ENCODE results near the gene NFIX.

Gene NFIX

DNA sequence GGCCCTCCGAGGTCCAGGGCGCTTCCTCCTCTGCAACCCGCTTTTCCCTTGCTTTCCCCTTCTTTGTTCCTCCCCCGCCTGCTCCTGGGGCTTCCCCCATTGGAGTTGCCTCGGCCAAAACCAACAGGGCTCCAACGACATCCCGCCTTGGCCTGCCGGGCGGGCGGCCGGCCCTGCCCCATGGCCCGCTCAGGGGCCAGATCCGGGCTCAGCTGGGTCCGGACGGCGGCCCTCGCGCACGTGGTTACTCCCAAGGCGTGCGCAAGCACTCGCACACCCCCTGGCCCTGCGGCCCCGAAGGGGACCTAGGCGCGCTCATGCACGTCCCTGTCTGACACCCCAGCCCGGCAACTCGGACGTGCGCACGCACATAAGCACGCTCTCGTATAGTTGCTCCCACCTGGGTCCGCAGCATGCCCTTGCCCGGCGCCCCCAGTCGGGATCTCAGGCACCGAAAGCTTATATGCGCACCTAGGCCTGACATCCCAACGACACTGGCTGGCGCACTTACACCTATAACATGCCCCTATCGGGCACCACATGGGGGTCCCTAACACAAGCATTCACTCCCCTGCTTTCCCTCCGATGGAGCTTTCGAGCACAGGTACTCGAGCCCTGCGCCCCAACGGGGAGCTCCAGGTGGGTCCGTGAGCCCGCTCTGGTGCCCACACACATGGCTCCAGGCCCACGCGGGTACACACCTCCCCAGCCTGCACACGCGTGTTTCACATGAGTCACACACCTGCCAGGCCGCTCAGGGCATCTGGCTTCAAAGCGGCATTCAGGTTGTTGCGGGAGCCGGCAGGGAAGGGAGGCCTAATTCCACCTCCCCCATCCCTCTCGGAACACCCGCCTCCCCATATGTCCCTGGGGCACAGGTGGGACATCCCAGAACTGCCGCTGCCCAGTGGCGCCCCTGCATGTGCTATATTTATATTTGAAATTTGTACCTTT lies 15.0 kb downstream of the NFIX start:
- no peak for DNase-seq

DNA sequence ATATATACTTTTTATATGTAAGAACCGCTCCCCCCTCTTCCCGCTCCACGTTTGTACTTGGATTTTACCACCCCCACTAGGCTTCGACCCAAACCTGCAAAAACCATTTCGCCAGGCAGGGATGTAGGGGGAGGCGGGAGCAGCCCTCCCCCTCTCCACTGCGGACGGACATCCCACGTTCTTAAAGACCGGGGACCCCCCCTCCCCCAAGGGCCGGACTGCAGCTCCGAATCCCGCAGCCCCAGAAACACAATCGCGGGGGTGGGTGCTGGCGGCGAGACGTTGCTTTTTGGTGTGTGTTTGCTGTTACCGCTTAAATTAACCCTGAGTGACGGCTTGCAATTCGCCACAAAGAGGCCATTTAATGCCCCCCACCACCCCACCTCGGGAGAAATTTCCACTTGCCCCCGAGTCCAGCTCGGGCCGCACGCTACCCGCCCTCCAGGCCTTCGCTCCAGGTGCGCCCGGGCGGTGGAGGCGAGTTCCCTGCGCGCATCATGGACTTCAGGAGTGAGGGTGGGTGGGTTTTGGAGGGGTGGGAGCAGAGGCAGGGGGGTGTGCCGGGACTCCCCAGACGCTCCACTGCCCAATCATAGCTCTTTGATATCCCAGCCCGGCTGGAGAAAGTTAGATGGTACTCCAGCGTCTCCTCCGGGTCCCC lies 15.8 kb downstream of the NFIX start:
- DNase-seq = no peak

DNA sequence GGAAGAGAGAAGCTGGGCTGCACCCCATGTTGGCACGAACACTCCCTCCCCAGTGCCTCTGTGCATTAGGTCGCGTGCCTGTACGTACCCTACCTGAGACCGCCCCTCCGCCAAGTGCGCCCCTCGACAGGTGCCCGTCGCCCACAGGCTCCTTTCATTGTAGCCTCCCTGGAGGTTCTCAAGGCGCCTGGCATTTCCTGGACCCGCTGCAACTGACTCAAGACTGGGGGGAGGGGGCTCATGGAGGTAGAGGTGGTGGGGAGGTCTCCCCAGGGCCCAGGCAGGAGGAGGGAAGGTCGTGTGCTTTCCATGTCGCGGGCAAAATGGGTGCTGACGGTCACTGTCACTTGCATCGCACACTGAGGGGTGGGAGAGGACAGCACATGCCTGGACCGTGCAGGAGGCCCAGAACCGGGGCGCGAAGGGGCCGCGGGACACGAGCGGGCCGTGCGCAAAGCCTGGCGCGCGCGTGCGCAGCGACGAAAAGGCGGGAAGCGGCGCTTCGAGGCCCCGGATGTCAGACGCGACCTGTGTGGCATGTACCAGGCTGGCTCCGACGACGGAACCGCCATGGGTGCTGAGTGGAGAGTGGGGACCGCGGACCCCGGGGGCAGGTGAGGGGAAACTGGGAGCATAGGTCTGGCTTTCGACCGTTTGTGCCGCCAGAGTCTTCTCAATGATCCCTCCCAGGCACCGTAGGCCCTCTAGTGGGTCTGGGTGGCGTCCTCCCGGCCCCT lies 16.5 kb downstream of the NFIX start:
- DNase-seq = no peak

DNA sequence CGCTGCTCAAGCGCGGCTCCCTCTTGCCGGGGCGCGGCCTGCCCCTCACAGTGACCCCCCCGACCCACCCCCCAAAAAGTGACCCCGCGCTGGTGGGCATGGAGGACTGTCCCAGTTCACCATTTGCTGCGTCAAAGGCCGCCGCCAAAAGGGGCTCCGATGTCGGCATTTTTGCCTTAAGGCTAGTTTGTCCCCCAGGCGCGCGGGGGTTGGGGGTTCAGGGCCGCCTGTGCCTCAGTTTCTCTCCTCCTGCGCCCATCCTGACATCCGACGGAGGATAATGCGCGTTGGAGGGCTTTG lies 17.1 kb downstream of the NFIX start:
- DNase-seq = no peak

DNA sequence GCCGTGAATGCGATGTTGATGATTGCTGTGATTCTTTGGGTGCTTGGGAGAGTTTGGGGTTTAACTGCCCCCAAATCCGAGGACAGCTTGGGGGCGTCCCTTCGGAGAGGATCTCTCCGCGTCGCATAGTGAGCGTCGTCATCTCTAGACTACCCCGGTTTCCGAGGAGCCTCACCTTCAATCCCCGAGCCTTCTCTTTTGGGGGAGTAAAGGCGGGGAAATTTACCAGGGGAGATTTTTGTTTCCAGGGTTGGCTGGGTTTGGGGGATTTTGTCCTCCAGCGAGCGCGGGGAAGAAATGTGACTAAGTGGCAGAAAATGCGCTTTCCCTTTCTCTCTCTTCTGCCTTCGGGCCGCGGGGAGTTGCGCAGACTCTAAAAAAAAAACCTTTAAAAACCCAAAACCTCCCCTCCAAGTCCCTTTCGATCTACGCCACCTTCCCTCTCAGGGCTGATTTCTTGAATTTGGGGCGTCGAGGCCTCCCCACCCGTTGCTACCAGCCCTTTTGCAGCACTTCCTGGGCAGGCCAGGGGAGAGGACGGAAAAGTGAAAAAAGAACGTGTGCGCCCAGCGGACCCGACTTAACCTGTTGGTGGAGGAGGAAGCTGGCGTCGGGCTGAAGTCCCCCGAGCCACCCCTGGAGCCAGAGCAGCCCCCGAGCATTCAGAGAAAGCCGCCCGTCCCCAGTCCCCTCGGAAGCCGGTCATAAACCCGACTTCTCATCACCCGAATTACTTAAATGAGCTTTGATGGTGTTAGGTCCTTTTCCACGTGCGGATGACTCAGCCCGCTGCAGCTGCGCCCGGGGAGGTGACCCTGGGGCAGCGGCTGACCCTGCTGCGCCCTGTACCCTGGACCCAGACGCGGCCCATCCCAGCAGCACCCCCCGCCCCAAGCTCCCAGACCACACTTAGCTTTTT lies 17.7 kb downstream of the NFIX start:
- no peak for DNase-seq

DNA sequence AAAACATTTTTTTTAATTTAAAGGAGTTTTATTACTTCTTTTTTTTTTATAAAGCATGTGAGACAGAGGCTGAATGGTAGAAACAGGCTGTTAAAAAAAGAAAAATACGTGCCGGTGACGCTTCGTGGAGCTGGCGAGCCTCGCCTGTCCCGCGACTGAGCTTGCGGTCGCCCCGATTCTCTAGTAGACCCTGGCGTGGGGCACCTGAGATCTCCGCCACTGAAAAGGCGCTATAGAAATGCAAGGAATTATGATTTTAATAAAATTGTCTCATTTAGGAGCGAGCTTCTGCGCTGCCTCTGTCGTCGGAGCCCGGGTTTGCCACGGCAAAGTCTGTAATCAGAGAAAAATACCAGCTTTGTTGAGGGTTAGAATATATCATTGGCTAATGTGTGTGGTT lies 18.4 kb downstream of the NFIX start:
- no peak for DNase-seq

DNA sequence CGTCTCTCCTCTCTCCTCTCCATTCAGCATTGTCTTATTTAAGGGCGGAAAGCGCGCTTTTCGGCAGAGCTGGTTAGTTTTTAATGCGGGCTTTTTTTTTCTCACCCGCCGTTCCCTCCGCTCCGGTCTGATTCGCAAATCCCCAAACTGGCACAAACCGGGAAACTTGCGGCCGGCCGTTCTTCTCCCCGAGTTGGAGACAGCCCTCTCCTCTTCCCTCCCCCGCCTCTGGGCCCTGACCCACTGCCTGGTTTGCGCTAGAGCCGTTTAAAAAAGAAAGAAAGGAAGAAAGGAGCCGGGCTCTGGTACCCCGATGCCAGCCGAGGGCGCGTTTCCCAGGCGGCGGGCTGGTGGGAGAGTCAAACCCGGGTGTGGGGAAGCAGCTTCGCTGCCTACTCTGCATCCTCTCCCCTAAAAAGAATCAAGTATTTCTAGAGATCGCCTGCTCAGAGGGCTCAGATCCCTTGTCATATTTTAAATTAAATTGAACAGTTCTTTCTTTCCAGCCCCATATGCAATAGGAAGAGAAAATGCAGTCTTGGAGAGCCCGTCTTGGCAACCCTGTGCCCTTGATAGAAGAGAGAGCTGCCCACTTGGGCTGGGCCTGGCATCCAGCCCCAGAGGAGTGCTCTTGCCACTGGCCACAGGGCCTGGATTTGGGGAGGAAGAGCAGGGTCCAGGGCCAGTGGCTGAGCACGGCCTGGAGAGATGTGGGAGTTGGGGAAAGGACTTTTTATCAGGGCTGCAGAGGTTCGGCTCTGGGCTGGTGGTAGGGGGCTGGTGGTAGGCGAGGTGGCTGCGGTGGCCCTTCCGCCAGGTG lies 19.0 kb downstream of the NFIX start:
- DNase-seq = no peak

DNA sequence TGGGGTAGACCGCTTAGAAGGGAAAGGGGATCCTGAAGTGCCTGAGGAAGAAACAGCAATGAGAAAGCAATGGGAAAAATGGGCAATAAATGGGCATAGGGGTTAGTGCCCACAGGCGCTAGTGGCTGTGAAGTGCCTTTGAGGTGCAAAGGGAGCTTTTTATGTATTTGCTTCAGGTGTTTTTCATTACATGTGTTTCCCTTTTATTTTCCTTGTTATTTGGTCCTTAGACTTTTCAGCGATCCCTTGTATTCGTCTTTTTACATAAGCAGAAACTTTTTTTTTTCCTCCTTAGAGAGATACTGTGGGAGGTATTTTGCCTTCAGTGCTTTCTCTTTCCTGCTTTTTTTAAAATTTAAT lies 19.6 kb downstream of the NFIX start:
- no peak for DNase-seq

DNA sequence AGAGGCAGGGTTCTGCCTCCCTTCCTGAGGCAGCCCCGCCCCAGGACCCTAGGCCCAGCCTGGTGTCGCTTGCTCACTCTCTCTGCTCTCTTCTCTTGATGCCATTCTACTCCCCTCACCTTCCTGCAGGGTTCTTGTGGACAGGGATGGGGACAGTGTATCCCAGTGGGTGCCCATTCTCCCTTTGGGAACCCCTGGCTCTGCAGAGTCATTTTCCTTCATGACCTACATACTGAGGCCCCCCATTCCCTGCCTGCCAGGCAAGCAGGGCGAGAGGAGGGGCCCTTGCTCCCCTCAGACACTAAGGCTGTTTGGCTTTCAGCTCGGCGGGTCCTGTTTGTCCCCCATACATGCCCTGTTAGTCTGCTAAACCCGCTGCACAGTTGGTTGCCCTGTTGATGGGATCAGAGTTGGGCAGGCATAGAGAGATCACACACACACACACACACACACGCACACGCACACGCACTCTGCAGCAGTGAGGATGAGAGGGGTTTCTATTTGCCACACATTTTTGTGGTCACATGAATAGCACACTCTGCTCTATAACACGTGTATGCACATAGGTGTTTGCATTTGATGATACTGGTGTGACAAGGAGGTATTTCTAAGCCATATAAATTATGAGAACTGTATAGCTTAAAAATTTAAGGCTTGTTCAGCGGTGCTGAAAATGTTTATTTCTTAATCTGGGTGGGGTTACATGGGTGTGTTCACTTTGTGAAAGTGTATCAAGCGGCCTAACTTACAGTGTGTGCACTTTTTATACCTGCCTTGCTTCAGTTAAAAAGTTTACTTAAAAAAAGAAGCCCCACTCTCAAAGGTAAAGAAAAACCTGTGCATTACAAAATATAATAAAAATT lies 20.3 kb downstream of the NFIX start:
- DNase-seq = no peak

DNA sequence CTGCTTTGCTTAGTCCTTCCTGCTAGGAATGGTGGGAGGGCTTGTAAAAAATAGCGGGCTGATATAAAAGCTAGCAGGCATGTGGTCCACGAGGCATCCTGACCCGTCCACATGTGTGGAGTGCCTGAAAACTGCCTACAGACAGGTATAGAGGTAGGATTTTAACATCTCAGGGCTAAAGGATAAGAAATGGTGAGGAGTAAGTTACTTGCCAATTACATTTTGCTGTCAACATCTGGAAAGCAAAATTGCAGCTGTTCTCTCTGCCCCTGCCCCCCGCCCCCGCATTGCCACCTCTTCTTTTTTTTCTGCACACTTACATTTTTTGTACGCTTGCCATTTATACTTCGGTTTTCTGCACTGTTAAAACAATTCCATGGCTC lies 21.0 kb downstream of the NFIX start:
- no peak for DNase-seq

DNA sequence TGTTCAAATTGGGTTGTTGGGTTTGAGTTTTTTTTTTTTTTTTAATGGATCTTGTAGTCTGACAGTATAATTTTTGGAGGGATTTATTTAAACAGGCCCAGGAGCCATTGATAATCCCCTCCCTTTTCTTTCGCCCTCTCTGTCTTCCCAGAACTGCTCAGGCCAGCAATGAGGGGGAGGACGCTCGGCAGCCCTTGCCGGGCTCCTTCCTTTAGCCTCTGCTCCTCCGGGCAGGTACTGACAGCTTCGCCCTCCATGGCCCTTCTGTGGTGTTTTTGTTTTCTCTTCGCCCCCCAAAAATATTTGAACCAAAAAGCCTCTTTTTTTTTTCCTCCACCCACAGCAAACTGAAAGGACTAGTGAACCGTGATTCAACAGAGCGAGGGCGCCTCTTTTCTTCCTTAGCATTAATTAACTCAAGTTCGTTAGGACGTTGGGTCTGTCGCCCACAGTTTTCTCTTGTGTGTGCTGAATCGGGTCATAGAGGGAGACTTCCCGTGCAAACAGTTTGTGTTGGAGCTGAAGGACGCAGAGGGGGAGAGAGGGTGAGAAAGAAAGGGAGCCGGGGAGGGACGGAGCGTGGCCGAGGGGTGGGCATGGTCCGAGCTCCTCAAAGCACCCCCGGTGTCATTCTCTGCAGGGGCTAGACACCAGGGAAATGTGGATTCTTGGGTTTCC lies 21.5 kb downstream of the NFIX start:
- DNase-seq = no peak

DNA sequence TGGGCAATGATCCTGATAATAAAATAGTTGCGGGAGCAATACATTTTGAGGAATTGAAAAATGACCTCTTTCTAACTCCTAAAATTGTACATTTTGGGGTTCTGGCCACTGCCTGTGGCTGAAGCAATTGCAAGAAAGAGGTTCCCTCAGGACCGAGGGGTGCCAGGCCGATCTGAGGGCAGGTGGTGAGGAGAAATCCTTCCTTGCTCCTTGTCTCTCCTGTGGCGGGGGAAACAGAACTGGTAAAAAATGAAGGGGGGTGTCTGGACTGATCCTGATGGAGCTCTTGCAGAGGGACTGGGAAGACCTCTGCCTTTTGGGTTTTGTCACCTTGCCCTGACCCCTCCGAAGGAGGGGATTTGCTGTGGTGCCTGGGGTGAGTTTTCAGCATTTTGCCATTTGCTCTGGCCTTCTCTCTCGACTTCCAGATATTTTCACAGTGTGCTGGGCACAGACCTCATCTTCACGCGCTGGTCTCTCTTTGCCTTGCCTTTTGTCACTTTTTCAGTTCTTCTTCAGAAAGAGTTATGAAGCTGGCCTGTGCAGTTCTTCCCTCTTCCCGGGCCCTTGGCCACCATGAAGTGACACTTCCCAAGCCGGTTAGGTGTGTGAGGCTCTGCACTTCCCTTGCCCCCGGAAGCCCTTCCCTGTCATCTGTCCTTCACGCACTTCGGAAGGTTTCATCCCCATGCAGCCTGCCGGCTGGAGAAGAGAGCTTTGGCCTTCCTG lies 22.2 kb downstream of the NFIX start:
- DNase-seq = no peak

DNA sequence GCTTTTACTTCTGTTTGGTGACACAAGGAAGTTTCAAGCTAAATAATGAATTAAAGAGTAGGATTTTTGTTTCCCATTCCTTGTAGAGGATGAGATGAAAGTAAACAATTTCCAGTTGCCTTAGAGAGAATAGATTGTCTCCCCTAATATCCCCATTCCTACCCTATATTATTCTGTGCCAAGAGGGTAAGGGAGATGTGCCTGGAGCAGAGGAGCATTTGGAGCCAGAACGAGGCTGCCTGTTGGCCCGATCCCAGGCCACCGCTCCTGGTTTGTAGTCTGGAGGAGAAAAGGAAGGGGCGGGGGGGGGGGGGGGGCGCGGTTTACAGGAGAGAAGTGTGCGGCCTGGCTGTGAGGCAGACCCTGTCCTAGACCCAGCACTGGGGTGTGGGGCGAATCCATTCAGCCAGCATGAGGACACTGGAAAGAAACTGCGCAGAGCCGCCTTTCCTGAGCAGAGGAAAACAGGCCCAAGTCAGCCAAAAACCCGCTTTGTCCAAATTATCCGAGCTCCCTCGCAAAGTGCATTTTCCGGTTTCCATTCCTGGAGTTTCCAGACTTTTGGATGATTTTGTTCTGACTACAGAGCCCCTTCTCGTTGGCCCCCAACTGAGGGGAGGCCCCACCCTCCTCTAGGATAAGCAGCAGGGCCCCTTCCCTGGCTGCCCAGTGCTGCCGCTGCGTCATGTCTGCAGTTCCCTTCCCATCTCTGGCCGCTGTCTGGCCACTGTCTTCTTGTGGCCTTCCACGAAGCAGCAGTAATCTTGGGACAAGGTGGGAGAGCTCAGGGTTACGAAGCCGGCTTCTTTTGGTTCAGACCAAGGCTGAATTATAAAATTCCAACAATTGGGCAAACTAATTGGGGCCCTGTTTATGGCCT lies 23.0 kb downstream of the NFIX start:
- no peak for DNase-seq

DNA sequence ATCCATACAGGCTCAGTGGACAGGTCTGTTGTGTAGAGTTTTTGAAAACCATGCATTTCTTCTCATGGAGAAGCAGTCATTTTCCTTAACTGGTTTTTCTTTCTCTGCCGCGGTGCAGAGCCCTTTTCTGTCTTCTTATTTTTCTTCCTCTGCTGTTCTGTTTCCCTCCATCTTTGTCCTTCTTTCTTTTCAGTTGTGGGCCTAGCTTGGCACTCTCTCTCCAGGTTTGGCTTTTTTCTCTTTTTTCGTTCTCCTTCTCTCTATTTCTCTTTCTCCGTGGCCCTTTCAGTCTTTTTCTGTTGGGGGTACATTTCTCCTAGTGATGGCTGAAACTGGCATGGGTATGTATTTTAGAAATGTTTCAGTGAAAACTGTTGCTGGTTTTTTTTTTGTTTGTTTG lies 24.1 kb downstream of the NFIX start:
- DNase-seq = no peak

DNA sequence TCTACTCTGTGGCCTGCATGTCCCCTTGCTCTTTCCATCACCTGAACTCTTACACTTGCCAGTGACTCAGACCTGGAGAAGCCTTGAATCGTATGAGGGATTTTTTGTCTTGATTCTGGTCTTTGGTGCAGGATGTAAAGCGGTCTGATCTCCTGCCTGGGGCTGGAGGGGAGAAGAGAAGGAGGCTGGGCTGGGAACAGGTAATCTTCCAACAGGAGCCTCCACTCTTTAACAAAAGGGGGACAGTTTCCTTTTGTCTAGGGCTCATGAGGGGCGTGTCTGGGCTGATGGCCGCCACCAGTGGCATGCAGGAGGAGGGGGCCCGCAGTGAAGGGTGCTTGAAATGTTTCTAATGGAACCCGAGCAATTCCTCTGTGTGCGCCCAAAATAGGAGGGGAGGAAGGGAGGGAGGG lies 24.7 kb downstream of the NFIX start:
- DNase-seq = no peak

DNA sequence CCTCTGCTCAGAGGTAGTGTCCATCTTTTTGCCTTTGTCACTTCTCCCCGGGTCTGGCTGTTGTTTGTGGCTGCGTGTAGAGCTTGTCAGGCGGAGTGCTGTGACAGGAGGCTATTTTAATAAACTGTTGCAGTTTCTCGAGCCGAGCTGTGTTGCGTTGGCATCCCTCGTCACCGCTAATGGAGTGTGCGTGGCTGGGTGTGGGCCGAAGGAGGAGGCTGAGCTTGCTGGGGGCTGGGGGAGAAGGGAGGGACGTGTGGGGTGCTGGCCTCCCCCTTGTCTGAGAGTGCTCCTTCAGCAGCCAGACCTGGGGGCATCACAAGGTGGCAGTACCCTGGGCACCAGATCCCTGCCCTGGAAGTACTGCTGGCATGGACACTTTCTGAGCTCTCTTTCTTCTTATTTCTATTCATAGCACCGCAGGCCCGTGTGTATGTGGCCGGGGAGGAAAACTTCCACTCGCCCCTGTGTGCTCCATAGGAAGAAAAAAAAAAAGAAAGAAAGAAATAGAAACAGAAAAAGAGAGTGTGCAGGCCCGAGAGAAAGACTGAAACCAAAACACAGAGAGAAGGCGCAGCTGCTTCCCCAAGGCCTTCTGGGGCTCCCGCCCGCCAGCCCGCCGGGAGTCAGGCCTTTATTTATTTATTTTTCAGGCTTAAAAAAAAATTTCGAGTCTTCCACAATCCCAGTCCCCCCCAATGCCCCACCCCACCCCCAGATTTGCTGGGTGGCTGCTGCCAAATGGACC lies 27.0 kb downstream of the NFIX start:
- DNase-seq = peak; percentile 67

DNA sequence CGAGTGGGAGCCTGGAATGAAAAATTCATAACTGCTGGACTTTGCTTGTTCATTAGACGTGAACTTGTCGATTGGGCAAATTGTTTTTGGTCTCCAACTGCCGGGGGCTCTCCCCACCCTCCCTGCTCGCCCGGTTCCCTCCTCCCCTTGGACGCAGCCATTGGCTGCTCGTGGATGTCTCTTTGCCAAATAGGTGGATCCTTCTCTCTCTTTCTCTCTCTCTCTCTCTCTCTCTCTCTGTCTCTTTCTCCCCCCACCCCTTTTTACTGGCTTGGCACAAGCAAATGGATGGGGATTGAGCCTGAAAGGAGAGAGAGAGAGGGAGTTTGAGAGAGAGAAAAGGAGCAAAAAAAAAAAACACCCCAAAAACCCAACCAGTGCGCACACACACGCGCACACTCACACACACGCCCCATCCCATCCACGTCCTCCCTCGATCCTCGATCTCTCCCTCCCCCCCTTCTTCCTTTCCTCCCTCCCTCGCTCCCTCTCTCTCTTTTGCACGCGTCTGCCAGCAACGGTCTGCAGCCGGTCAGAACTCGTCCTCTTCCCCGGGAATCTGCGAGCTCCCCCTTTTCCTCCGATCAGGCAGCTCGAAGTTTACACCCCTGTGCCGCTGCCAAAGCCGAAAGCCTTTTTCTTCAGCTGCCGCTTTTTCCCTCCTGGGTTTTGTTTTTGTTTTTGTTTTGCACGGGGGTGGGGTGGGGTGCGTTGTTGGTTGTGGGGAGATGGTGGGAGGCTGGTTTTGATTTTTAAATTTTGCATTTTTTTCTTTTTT lies 27.8 kb downstream of the NFIX start:
- DNase-seq = peak; percentile 84
